Liver (tissue), 3 donors: ENCODE results near the gene DNTT.
A peak's percentile ranks its signal among the peaks of the same experiment; 100 is the strongest.

Experiments used
- GABPA ChIP-seq, 2 donors: IDR thresholded peaks in 1 of 2; conservative IDR thresholded peaks in 1 of 2; 2 replicates each; pipeline ENCODE4 v1.6.1; 2016; ENCODE audit warnings: antibody characterized with exemption in 2 of 2, mild to moderate bottlenecking in 1 of 2, moderate library complexity in 1 of 2
- SP1 ChIP-seq: IDR thresholded peaks from 2 replicates; pipeline ENCODE4 v1.6.1; 2018; ENCODE audit warnings: antibody characterized with exemption, mild to moderate bottlenecking
- TF ChIP-seq, protein P1 (sequence below): fragments of 150-350 bp; IDR thresholded peaks from 2 replicates; pipeline ENCODE4 v1.5.1; 2017; ENCODE audit warnings: improper control_type of control experiment, low read depth, low read length; ENCODE audit not compliant: missing input control
- donor health status: healthy.
- donor health status: healthy.

GRCh38 chr10:96370584-96371157, 66.4 kb downstream of the DNTT start:
- TF ChIP-seq, protein P1, sequence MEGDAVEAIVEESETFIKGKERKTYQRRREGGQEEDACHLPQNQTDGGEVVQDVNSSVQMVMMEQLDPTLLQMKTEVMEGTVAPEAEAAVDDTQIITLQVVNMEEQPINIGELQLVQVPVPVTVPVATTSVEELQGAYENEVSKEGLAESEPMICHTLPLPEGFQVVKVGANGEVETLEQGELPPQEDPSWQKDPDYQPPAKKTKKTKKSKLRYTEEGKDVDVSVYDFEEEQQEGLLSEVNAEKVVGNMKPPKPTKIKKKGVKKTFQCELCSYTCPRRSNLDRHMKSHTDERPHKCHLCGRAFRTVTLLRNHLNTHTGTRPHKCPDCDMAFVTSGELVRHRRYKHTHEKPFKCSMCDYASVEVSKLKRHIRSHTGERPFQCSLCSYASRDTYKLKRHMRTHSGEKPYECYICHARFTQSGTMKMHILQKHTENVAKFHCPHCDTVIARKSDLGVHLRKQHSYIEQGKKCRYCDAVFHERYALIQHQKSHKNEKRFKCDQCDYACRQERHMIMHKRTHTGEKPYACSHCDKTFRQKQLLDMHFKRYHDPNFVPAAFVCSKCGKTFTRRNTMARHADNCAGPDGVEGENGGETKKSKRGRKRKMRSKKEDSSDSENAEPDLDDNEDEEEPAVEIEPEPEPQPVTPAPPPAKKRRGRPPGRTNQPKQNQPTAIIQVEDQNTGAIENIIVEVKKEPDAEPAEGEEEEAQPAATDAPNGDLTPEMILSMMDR = peak; percentile 80
- no peak for TF ChIP-seq SP1
- TF ChIP-seq GABPA (IDR thresholded peaks at IDR 0.05 in 1 of 2, conservative IDR thresholded peaks at IDR 0.05 in 1 of 2) = no peak
